ENCODE measurements around the gene PHACTR4. TPM values are rescaled to one million over a fixed set of nuclear protein-coding genes. Genes with fewer than 3 reads are reported as not detected.
A peak's percentile ranks its signal among the peaks of the same experiment; 100 is the strongest.
"Not testable (repeated sequence)": the region's sequence is repeated elsewhere in the genome, so short reads cannot be mapped to it uniquely, and the experiment has no call there.

Gene PHACTR4
- total and polyA plus RNA-seq, 11 donors = 13.6 to 30.5 (median 19.0) TPM

GRCh38 chr1:28378906-28379305, 9.4 kb downstream of the PHACTR4 start:
- WGBS, 4 donors = 96 to 99% (median 98%) methylated on average over 5 of the region's 5 CpGs
- H3K4me3 ChIP-seq = no peak overlapping the region
- DNase-seq = no peak
- peak overlapping the region in 1 of 12 donors; percentile 51 for H3K27ac ChIP-seq
- no peaks in the 10 kb centered on the region for H3K9me3 ChIP-seq
- TF ChIP-seq CTCF (IDR thresholded peaks at IDR 0.05) (no peak), POLR2A (IDR thresholded peaks at IDR 0.05) (no peak)
- H3K27me3 ChIP-seq = no peaks in the 10 kb centered on the region
- peaks cover 0 to 21% (median 0%) of the 10 kb centered on the region in 12 donors for H3K4me1 ChIP-seq
- no peaks in the 10 kb centered on the region for H3K36me3 ChIP-seq
- intact Hi-C loops (cut with DNase I) = no loop called here
- ATAC-seq = no peak

- Histone ChIP-seq H3K27ac (no peak overlapping the region), H3K36me3 (no peaks in the 10 kb centered on the region), H3K9me3 (no peaks in the 10 kb centered on the region), H3K4me3 (no peak overlapping the region), H3K4me1 (peaks cover 0 to 15% (median 0%) of the 10 kb centered on the region in 12 donors), H3K27me3 (no peaks in the 10 kb centered on the region)
- no peak for ATAC-seq
- intact Hi-C loops (cut with DNase I) = no loop called here
- 77 to 85% (median 82%) methylated on average over 1 of the region's 1 CpG for WGBS, 4 donors
- no peak for DNase-seq
- TF ChIP-seq POLR2A (IDR thresholded peaks at IDR 0.05) (no peak), CTCF (IDR thresholded peaks at IDR 0.05) (no peak)
Observed at GRCh38 chr1:28380394-28380793, 10.9 kb downstream of the PHACTR4 start.

- intact Hi-C loops (cut with DNase I); H3K27me3 ChIP-seq; ATAC-seq; H3K9me3 ChIP-seq; H3K36me3 ChIP-seq; H3K27ac ChIP-seq; DNase-seq; H3K4me1 ChIP-seq; H3K4me3 ChIP-seq: not testable (repeated sequence)
- 91 to 97% (median 93%) methylated on average over 4 of the region's 4 CpGs for WGBS, 4 donors
Observed at GRCh38 chr1:28383785-28384184, 14.2 kb downstream of the PHACTR4 start.

- Histone ChIP-seq H3K4me3 (no peak overlapping the region), H3K4me1 (peaks cover 0 to 4% (median 0%) of the 10 kb centered on the region in 12 donors), H3K27me3 (no peaks in the 10 kb centered on the region), H3K36me3 (peaks cover 0 to 8% (median 0%) of the 10 kb centered on the region in 9 donors), H3K27ac (no peak overlapping the region), H3K9me3 (no peaks in the 10 kb centered on the region)
- intact Hi-C loops (cut with DNase I) = no loop called here
- DNase-seq (no peak), ATAC-seq (no peak)
- 88 to 96% (median 90%) methylated on average over 6 of the region's 6 CpGs for WGBS, 4 donors
- no peak for TF ChIP-seq CTCF (IDR thresholded peaks at IDR 0.05)
- TF ChIP-seq POLR2A (IDR thresholded peaks at IDR 0.05) = no peak
Observed at GRCh38 chr1:28392027-28392652, 22.6 kb downstream of the PHACTR4 start.

GRCh38 chr1:28394136-28394535, 24.6 kb downstream of the PHACTR4 start:
- H3K4me1 ChIP-seq = peaks cover 0 to 4% (median 0%) of the 10 kb centered on the region in 12 donors
- DNase-seq (no peak), ATAC-seq (no peak)
- H3K9me3 ChIP-seq = no peaks in the 10 kb centered on the region
- TF ChIP-seq CTCF (IDR thresholded peaks at IDR 0.05) (no peak), POLR2A (IDR thresholded peaks at IDR 0.05) (no peak)
- no peak overlapping the region for H3K27ac ChIP-seq
- no peak overlapping the region for H3K4me3 ChIP-seq
- intact Hi-C loops (cut with DNase I) = no loop called here
- H3K27me3 ChIP-seq = no peaks in the 10 kb centered on the region
- WGBS, 4 donors = 40 to 65% (median 54%) methylated on average over 1 of the region's 1 CpG
- peaks cover 0 to 15% (median 6%) of the 10 kb centered on the region in 9 donors for H3K36me3 ChIP-seq
